ENCODE data around the gene COL25A1.

DNA sequence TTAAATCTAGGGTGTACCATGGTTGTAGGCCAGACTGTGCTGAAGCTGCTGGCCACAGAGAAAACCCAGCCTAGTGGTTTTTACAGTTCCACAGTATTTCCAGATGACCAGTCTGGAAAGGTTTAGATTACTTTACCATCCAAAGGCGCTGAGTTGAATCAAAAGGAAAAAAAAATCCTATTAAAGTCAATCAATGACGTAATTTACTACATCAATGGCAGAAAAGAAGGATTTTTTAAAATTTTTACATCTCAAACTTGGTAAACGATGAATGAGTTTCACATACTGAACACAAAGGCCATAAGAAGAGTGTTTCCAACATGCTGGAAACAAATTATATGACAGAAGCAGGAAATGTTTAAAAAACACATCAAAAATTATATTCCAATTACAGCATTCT is 409.0 kb downstream of the COL25A1 start:
- TF ChIP-seq, protein P1, sequence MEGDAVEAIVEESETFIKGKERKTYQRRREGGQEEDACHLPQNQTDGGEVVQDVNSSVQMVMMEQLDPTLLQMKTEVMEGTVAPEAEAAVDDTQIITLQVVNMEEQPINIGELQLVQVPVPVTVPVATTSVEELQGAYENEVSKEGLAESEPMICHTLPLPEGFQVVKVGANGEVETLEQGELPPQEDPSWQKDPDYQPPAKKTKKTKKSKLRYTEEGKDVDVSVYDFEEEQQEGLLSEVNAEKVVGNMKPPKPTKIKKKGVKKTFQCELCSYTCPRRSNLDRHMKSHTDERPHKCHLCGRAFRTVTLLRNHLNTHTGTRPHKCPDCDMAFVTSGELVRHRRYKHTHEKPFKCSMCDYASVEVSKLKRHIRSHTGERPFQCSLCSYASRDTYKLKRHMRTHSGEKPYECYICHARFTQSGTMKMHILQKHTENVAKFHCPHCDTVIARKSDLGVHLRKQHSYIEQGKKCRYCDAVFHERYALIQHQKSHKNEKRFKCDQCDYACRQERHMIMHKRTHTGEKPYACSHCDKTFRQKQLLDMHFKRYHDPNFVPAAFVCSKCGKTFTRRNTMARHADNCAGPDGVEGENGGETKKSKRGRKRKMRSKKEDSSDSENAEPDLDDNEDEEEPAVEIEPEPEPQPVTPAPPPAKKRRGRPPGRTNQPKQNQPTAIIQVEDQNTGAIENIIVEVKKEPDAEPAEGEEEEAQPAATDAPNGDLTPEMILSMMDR (IDR thresholded peaks at IDR 0.05): no peak
- TF ChIP-seq RFX5 (IDR thresholded peaks at IDR 0.05) (no peak), RNF2 (IDR thresholded peaks at IDR 0.05; ENCODE audit: borderline replicate concordance, low read depth) (no peak), JUNB (IDR thresholded peaks at IDR 0.05) (no peak), SMC3 (IDR thresholded peaks at IDR 0.05) (no peak), KDM1A (IDR thresholded peaks at IDR 0.05; ENCODE audit: low read depth) (no peak), CEBPB (IDR thresholded peaks at IDR 0.05) (no peak), POLR2A (IDR thresholded peaks at IDR 0.05; ENCODE audit: low read length) (no peak), CBX2 (IDR thresholded peaks at IDR 0.05; ENCODE audit: borderline replicate concordance, low read depth) (no peak), POLR2AphosphoS2 (conservative IDR thresholded peaks at IDR 0.05; ENCODE audit: low read length) (no peak)
- TF ChIP-seq, protein P2, sequence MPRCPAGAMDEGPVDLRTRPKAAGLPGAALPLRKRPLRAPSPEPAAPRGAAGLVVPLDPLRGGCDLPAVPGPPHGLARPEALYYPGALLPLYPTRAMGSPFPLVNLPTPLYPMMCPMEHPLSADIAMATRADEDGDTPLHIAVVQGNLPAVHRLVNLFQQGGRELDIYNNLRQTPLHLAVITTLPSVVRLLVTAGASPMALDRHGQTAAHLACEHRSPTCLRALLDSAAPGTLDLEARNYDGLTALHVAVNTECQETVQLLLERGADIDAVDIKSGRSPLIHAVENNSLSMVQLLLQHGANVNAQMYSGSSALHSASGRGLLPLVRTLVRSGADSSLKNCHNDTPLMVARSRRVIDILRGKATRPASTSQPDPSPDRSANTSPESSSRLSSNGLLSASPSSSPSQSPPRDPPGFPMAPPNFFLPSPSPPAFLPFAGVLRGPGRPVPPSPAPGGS (IDR thresholded peaks at IDR 0.05): no peak
- TF ChIP-seq, protein P3, sequence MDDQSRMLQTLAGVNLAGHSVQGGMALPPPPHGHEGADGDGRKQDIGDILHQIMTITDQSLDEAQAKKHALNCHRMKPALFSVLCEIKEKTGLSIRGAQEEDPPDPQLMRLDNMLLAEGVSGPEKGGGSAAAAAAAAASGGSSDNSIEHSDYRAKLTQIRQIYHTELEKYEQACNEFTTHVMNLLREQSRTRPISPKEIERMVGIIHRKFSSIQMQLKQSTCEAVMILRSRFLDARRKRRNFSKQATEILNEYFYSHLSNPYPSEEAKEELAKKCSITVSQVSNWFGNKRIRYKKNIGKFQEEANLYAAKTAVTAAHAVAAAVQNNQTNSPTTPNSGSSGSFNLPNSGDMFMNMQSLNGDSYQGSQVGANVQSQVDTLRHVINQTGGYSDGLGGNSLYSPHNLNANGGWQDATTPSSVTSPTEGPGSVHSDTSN (IDR thresholded peaks at IDR 0.05): no peak
- TF ChIP-seq, protein P4, sequence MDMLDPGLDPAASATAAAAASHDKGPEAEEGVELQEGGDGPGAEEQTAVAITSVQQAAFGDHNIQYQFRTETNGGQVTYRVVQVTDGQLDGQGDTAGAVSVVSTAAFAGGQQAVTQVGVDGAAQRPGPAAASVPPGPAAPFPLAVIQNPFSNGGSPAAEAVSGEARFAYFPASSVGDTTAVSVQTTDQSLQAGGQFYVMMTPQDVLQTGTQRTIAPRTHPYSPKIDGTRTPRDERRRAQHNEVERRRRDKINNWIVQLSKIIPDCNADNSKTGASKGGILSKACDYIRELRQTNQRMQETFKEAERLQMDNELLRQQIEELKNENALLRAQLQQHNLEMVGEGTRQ (IDR thresholded peaks at IDR 0.05): no peak
- TF ChIP-seq, protein P5, sequence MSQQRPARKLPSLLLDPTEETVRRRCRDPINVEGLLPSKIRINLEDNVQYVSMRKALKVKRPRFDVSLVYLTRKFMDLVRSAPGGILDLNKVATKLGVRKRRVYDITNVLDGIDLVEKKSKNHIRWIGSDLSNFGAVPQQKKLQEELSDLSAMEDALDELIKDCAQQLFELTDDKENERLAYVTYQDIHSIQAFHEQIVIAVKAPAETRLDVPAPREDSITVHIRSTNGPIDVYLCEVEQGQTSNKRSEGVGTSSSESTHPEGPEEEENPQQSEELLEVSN (IDR thresholded peaks at IDR 0.05; ENCODE audit: borderline replicate concordance, low read depth): no peak
